ENCODE results near the gene COX15.

Gene COX15

GRCh38 chr10:99769706-99770105, 37.8 kb upstream of the COX15 start:
- no peak overlapping the region for H3K4me3 ChIP-seq
- intact Hi-C loops (cut with DNase I; ENCODE audit: low total_unique reads) = no loop called here
- no peaks in the 10 kb centered on the region for H3K4me1 ChIP-seq

GRCh38 chr10:99768556-99768955, 36.6 kb upstream of the COX15 start:
- TF ChIP-seq CTCF (IDR thresholded peaks at IDR 0.05) = no peak
- Histone ChIP-seq H3K36me3 (peaks cover 0 to 3% (median 0%) of the 10 kb centered on the region in 3 donors), H3K9me3 (no peaks in the 10 kb centered on the region), H3K4me1 (no peaks in the 10 kb centered on the region), H3K27ac (no peak overlapping the region), H3K27me3 (no peaks in the 10 kb centered on the region), H3K4me3 (no peak overlapping the region)
- no peak for DNase-seq
- intact Hi-C loops (cut with DNase I; ENCODE audit: low total_unique reads) = no loop called here

More at GRCh38 chr10:99769706-99770105, 37.8 kb upstream of the COX15 start:
- Histone ChIP-seq H3K27ac (no peak overlapping the region), H3K27me3 (no peaks in the 10 kb centered on the region), H3K9me3 (no peaks in the 10 kb centered on the region), H3K36me3 (no peaks in the 10 kb centered on the region)
- no peak for TF ChIP-seq CTCF (IDR thresholded peaks at IDR 0.05)
- no peak for DNase-seq

GRCh38 chr10:99767901-99768300, 36.0 kb upstream of the COX15 start:
- Histone ChIP-seq H3K36me3 (peaks cover 0 to 10% (median 0%) of the 10 kb centered on the region in 3 donors), H3K27ac (no peak overlapping the region), H3K27me3 (no peaks in the 10 kb centered on the region), H3K4me3 (no peak overlapping the region), H3K9me3 (no peaks in the 10 kb centered on the region), H3K4me1 (no peaks in the 10 kb centered on the region)
- intact Hi-C loops (cut with DNase I; ENCODE audit: low total_unique reads) = no loop called here
- no peak for DNase-seq
- no peak for TF ChIP-seq CTCF (IDR thresholded peaks at IDR 0.05)

GRCh38 chr10:99766302-99766681, 34.4 kb upstream of the COX15 start:
- H3K27me3 ChIP-seq = no peaks in the 10 kb centered on the region
- no peak for TF ChIP-seq CTCF (IDR thresholded peaks at IDR 0.05)
- intact Hi-C loops (cut with DNase I; ENCODE audit: low total_unique reads) = no loop called here
- no peak overlapping the region for H3K4me3 ChIP-seq
- no peaks in the 10 kb centered on the region for H3K9me3 ChIP-seq
- no peaks in the 10 kb centered on the region for H3K4me1 ChIP-seq
- no peak for DNase-seq
- peaks cover 0 to 11% (median 0%) of the 10 kb centered on the region in 3 donors for H3K36me3 ChIP-seq
- no peak overlapping the region for H3K27ac ChIP-seq

DNA sequence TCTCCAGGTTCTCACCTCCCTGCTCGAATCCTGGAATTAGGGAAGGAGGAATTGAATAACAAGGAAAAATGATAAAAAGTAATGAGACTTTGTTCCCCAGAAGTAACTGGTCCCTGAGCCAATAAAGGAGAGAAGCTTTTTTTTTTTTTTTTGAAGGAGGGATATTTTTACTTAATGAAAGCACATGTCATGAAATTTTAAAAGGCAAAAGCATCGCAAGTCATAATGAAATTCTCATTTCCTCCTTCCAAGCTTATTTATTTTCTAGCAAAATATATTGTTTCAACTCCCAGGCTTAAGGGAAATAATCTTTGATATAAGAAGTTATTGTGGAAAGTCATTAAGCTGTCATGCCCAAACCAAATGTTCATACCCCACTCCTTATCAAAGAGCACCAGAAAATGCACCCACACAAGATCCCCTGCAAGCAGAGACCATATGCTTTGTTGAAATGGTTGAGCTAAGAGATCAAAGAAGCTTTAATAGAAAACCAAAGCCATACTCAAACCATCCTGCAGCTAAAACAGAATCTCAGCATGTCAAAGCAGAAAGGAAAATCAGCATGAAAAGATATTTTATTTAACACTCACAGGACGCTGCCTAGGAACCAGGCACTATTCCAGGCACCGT, 33.9 kb upstream of the COX15 start:
- DNase-seq = no peak
- Histone ChIP-seq H3K27me3 (no peaks in the 10 kb centered on the region), H3K27ac (no peak overlapping the region), H3K4me3 (no peak overlapping the region), H3K36me3 (peaks cover 1 to 16% (median 5%) of the 10 kb centered on the region in 3 donors), H3K9me3 (no peaks in the 10 kb centered on the region), H3K4me1 (no peaks in the 10 kb centered on the region)
- TF ChIP-seq CTCF (IDR thresholded peaks at IDR 0.05) = no peak
- intact Hi-C loops (cut with DNase I; ENCODE audit: low total_unique reads) = no loop called here

GRCh38 chr10:99761365-99761764, 29.4 kb upstream of the COX15 start:
- Histone ChIP-seq H3K4me1 (no peaks in the 10 kb centered on the region), H3K4me3 (no peak overlapping the region), H3K27me3 (no peaks in the 10 kb centered on the region), H3K36me3 (peaks cover 34 to 60% (median 48%) of the 10 kb centered on the region in 3 donors), H3K9me3 (no peaks in the 10 kb centered on the region), H3K27ac (no peak overlapping the region)
- no peak for DNase-seq
- intact Hi-C loops (cut with DNase I; ENCODE audit: low total_unique reads) = no loop called here
- TF ChIP-seq CTCF (IDR thresholded peaks at IDR 0.05) = no peak
